Measurements from ENCODE around the gene CRYBG1. TPM values are rescaled to one million over a fixed set of nuclear protein-coding genes. Genes with fewer than 3 reads are reported as not detected.
A peak's percentile ranks its signal among the peaks of the same experiment; 100 is the strongest.

CRYBG1 gene
- total RNA-seq, 1 donor from 2014 or later = 5.8 TPM

DNA sequence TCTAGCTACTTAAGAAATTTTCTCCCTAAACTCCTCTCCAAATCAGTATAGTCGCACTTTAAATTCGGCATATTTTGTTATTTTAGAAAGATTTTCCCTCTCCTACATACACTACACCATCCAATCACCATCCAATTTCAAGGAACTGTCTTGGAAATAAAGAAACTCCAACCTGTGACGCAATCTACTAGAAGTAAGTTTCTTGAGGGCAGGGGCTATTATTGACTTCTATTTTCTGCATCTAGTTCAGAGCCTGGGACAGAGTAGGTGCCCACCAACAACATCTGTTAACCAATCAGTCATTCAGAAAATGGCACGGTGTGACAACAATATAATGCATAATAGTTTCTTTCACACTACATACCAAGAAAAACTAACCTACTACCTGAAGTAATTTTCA, 38.6 kb upstream of the CRYBG1 start:
- TF ChIP-seq CTCF (conservative IDR thresholded peaks at IDR 0.05) = no peak
- Mint-ChIP-seq H3K4me3 (peak overlapping the region; percentile 16), H3K27ac (no peak overlapping the region), H3K9me3 (peaks cover 4% of the 10 kb centered on the region), H3K27me3 (peaks cover 2% of the 10 kb centered on the region), H3K36me3 (peaks cover 16% of the 10 kb centered on the region), H3K4me1 (ENCODE audit: unreplicated experiment) (peaks cover 35% of the 10 kb centered on the region)
- no peak for DNase-seq (ENCODE audit: extremely low spot score, unreplicated experiment)

- Mint-ChIP-seq H3K27me3 (peaks cover 15% of the 10 kb centered on the region), H3K9me3 (peaks cover 4% of the 10 kb centered on the region), H3K36me3 (peaks cover 16% of the 10 kb centered on the region), H3K27ac (peak overlapping the region; percentile 98), H3K4me1 (ENCODE audit: unreplicated experiment) (peaks cover 31% of the 10 kb centered on the region), H3K4me3 (peak overlapping the region; percentile 98)
- no peak for TF ChIP-seq CTCF (conservative IDR thresholded peaks at IDR 0.05)
- no peak for DNase-seq (ENCODE audit: extremely low spot score, unreplicated experiment)
These were observed 35.7 kb upstream of the CRYBG1 start for GRCh38 chr6:106324726-106325335.

DNA sequence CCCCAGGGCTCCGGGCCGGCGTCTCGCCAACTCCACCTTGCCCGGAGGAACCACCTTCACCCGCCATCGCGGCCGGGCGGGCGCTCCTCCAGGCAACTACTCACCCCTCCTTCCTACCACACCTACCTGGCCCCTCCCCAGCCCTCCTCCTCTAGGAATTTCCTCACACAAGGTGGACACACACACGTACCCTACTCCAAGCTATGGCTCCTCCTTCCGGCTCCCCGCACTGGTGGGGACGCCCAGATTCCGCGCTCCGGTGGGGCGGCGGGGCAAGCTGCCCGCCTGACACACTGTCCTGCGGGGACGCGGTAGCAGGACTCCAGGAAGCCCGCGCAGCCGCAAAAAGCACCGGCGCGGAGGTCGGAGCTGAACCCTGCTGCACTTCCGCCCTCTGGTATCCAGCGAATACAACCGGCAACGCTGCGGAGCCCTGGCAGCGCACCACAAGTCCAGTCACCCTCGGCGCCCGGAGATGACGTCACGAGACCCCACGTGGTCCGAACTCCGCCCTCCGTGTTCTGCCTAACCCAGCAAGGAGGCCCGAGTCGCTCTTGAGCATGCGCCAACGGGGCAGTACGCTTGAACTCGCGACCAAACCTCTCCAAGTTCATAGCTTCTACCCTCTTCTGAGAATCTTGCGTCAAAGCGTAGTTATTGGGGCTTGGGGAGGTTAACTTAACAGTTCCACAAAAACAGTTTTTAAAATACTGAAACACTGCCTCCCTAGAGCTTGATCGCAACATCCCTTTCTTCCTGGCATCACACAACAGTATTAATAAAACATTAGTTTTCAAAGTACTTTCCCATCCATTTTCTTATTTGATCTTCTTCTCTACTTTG, 35.0 kb upstream of the CRYBG1 start, which contains the start of gene ATG5:
TSS of gene ATG5 (minus strand) at position 425 of the 843 bp plus-strand sequence. CDS start 9,552 bp downstream, outside the sequence.
- no peak for TF ChIP-seq CTCF (conservative IDR thresholded peaks at IDR 0.05)
- Mint-ChIP-seq H3K4me1 (ENCODE audit: unreplicated experiment) (peaks cover 31% of the 10 kb centered on the region), H3K9me3 (peaks cover 4% of the 10 kb centered on the region), H3K27ac (peak within 1 kb of the TSS; percentile 98), H3K4me3 (peak within 1 kb of the TSS; percentile 98), H3K36me3 (peaks cover 16% of the 10 kb centered on the region), H3K27me3 (peaks cover 19% of the 10 kb centered on the region)
- DNase-seq (ENCODE audit: extremely low spot score, unreplicated experiment) = peak; percentile 100

DNA sequence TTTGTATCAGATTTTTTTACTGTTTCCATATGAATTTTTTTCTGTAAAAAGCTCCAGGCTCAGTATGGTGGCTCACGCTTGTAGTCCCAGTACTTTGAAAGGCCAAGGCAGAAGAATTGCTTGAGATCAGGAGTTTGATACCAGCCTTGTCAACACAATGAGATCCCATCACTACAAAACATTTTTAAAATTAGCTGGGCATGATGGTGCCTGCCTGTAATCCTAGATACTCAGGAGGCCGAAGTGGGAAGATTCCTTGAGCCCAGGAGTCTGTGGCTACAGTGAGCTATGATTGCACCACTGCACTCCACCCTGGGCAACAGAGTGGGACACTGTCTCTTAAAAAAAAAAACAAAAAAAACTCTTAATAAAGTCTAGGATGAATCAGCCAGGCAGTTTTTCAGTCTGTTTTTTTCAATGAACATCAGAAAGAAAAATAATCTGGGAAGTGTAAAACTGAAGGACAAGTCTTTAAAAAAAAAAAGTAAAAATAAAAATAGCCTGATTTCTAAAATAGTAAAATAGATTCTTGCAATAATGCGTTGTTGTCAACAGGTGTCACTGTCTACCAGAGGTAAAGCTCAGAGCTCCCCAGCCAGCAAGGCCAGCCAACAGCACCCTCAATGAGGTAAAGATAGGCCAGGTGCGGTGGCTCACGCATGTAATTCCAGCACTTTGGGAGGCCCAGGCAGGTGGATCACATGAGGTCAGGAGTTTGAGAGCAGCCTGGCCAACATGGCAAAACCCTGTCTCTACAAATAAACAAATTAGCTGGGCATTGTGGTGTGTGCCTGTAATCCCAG, 25.7 kb upstream of the CRYBG1 start:
- H3K9me3 Mint-ChIP-seq = no peaks in the 10 kb centered on the region
- no peak for DNase-seq (ENCODE audit: extremely low spot score, unreplicated experiment)
- H3K4me3 Mint-ChIP-seq = no peak overlapping the region
- no peak overlapping the region for H3K27ac Mint-ChIP-seq
- H3K36me3 Mint-ChIP-seq = no peaks in the 10 kb centered on the region
- peaks cover 11% of the 10 kb centered on the region for H3K27me3 Mint-ChIP-seq
- peaks cover 6% of the 10 kb centered on the region for H3K4me1 Mint-ChIP-seq (ENCODE audit: unreplicated experiment)
- peak; percentile 86 for TF ChIP-seq CTCF (conservative IDR thresholded peaks at IDR 0.05)

- H3K9me3 Mint-ChIP-seq = no peaks in the 10 kb centered on the region
- peaks cover 6% of the 10 kb centered on the region for H3K4me1 Mint-ChIP-seq (ENCODE audit: unreplicated experiment)
- H3K27ac Mint-ChIP-seq = no peak overlapping the region
- peaks cover 7% of the 10 kb centered on the region for H3K27me3 Mint-ChIP-seq
- no peak overlapping the region for H3K4me3 Mint-ChIP-seq
- DNase-seq (ENCODE audit: extremely low spot score, unreplicated experiment) = no peak
- no peaks in the 10 kb centered on the region for H3K36me3 Mint-ChIP-seq
- peak; percentile 86 for TF ChIP-seq CTCF (conservative IDR thresholded peaks at IDR 0.05)
These were observed 21.0 kb upstream of the CRYBG1 start for GRCh38 chr6:106339334-106340029.

Data from type B pancreatic cell (in vitro differentiated cells).